NK-92 treated with Interleukin-12 subunit alpha and Interleukin-12 subunit beta, amount 100 ng/mL, for 24 hours (cell line): ENCODE results near the gene SIN3A.
"Not testable (repeated sequence)": the region's sequence is repeated elsewhere in the genome, so short reads cannot be mapped to it uniquely, and the experiment has no call there.

Experiments
- DNase-seq: peaks from one replicate; lab custom pipeline; 2025; lab: John Stamatoyannopoulos, UW

Gene SIN3A

DNA sequence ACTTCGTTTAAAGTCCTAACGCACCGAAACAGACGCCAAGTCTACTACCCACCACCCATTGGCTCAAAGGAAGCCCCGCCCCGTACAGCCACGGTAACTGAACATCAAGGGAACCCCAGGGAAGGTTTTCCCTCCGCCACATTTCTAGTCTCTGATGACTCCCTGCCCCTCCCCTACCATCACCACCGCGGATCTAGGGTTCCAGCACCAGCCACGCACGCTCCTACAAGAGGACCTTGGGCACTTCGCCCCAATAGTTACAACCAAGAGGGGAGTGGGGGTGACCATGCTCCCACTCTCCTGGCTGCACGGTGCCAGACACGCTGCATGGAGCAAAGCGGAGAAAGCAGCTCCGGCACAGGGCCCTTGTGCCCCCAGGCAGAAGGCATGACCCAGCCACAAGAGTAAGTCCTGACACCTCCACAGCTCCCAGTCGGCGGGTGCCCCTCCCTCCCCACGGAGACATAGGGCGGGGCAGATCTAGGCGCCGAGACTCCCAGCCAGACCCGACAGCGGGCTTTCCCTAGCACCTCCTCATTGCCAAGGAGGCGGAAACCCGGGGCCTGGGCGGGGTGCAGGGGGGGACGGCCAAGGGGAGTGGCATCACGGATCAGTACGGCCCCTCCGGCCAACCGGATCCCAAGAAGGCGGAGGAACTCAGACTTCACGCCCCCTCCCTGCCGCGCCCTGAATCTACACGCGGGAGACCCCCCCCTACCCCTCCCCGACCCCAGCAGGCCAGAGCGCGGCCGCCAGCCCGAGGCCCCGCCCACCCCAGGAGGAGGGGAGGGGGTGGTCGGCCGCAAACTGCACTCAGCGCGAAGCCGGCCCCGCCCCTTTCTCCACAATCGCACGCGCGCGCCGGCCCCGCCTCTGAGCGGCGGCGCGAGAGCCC lies 936 bp downstream of the SIN3A start:
- peak; percentile 99 for DNase-seq

DNA sequence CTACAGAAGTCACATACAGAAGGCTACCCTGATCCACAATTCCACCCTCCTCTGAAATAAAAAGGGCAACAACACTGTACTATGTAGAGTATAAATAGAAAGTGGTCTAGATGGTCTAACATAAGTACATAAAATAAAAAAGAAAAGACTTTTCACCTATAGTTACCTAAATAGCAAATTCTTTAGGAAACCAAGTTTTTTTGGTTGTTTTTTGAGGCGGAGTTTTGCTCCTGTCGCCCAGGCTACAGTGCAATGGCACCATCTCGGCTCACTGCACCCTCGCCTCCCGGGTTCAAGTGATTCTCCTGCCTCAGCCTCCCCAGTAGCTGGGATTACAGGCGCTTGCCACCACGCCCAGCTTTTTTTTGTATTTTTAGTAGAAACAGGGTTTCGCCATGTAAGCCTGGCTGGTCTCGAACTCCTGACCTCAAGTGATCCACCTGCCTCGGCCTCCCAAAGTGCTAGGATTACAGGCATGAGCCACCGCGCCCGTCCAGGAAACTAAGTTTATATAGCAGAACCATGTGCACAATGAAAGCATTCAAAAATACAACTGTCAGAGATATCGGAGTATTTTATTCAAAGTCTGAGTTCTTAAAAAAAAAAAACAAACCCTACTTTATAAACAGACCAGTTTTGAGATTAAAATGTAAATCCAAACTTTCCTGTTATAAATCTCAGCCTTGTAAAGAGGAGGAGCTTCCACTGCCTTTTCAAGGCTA lies 1.7 kb downstream of the SIN3A start:
- no peak for DNase-seq

DNA sequence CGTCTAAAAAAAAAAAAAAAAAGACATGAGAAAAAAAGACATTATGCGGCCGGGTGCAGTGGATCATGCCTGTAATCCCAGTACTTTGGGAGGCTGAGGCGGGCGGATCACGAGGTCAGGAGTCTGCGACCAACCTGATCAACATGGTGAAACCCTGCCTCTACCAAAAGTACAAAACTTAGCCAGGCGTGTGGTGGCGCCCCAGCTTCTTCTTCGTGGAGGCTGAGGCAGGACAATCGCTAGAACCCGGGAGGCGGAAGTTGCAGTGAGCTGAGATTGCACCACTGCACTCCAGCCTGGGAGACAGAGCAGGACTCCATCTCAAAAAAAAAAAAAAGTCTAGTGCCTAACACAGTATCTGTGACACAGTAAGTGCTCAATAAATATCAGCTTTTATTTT lies 3.3 kb downstream of the SIN3A start:
- DNase-seq = not testable (repeated sequence)

DNA sequence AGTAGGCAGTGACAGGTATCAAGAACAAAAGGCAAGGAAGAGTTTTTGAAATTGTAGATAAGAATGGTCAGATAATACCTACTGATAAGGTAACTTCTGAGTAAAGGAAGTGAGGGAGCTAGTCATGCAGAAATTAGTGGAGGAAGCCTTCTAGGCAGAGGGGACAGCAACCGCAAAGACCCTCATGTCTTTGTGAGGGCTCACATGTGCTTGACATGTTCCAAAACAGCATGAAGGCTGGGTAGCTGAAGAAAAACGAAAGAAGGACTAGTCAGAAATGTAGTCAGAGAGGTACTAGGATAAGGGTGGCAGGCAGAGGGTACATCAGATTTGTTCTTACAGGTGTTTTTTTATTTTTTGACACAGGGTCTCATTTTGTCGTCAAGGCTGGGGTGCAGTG lies 5.3 kb downstream of the SIN3A start:
- no peak for DNase-seq

DNA sequence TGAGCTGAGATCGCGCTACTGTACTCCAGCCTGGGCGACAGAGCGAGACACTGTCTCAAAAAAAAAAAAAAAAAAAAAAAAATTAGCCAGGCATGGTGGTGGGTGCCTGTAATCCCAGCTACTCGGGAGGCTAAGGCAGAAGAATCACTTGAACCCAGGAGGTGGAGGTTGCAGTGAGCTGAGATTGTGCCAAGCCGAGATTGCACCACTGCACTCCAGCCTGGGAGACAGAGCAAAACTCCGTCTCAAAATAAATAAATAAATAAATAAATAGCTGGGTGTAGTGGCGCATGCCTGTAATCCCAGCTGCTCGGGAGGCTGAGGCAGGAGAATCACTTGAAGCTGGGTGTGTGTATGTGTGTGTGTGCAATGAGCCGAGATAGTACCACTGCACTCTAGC lies 6.2 kb downstream of the SIN3A start:
- not testable (repeated sequence) for DNase-seq

DNA sequence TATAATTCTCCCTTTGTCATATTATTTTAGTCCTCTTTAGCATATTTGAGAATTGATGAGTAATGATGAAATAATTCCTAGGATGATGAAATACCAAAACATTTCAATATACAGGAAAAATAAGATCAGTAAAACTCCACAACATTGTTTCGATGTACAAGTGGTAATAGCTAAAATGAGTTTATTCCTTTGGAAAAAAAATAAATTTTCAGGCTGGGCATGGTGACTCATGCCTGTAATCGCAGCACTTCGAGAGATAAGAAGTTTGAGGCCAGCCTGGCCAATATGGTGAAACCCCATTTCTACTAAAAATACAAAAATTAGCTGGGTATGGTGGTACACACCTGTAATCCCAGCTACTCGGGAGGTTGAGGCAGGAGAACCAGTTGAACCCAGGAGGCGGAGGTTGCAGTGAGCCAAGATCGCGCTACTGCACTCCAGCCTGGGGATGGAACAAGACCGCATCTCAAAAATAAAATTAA lies 7.5 kb downstream of the SIN3A start:
- DNase-seq = not testable (repeated sequence)

DNA sequence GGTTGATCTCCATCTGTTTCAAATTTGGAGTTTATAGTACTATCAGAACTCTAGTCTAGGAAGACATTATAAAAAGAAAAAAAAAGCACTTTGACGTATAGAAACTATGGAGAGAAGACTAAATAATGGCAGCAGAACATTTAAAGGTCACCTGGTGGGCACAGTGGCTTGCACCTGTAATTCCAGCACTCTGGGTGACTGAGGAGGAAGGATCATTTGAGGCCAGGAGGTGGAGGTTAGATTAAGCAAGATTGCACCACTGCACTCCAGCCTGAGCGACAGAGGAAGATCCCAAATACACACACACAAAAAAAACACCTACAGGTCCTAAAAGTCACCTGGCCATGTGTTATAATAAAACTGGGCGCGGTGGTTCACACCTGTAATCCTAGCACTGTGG lies 13.8 kb downstream of the SIN3A start:
- no peak for DNase-seq

DNA sequence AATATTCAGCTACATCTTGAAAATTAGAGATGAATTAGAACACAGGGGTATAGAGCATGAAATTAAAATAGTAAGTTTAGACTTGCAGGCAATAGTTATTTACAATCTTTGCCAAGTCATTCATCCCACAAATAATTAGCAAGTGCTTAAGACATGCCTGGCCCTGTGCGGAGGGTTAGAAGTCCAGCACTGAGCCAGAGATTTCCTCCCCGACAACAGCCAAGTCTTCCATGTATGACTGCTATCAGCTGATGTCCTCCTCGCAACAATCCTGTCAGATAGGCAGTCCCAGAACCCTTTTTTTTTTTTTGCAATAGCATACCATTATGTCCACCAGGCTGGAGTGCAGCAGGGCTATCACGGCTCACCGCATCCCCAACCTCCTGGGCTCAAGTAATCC lies 14.6 kb downstream of the SIN3A start:
- no peak for DNase-seq

DNA sequence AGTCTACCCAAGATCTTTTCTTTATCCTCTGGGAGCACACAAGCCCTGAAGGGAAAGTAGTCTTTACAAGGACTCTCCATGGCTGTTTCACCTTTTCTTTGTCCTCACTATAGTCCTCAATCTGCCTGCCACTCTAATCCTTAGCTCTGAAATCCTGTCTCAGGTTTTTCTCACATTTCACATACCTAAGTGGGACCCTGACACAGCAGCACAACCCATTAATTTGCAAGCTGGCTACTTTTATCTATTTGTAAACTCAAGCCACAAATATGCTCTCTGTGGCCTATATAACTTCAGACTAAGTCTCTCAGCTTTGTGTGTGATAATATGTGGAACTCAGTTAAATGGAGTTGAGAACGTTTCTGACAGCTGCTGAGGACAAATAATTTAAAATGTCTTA lies 19.8 kb downstream of the SIN3A start:
- no peak for DNase-seq

DNA sequence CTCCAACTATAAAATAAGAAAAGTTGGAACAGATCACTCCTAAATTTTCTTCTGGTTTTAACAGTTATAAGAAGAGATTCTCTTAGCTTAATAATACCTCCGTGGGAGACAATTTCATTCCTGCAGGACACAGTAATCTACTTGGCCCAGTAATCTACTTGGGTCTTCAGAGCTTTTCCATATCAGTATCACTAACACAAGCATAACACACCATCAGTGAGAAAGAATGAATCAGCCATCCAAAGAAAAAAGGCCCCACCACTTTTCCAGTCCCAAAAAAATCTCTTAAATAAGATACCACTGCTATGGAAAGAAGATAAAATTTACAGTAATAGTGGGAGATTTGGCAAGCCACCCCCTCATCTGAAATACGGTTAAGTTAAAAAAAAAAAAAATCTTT lies 20.2 kb downstream of the SIN3A start:
- no peak for DNase-seq

DNA sequence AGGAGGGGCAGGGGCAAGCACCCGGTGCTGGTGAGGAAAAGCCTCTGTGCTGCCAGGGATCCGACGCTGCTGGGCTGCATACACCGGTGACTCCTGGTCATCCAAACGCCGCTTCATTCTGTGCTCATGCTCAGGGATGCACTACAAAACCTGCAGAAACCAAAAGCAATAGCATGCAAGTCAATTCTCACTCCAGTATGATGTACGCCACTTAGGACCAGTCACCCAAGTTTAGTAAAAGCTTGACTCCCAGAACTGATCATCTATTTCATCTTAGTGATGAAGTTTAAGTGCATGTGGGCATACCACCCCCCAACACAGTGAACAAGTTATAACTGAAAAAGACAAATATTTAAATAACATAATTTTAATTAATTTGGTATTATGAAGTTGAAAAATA lies 21.2 kb downstream of the SIN3A start:
- no peak for DNase-seq

DNA sequence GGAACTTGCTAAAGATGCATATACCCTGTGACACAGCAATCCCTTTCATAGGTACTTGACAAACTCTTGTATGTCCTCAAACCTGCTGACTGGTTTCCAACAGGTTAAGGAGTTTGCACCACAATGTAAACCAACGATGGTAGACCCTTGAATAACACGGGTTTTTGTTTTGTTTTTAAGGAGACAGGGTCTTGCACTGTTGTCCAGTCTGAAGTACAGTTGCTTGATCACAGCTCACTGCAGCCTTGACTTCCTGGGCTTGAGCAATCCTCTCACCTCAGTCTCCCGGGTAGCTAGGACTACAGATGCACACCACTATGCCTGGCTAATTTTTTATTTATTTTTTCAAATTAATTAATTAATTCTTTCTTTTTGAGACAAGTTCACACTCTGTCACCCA lies 23.3 kb downstream of the SIN3A start:
- no peak for DNase-seq

DNA sequence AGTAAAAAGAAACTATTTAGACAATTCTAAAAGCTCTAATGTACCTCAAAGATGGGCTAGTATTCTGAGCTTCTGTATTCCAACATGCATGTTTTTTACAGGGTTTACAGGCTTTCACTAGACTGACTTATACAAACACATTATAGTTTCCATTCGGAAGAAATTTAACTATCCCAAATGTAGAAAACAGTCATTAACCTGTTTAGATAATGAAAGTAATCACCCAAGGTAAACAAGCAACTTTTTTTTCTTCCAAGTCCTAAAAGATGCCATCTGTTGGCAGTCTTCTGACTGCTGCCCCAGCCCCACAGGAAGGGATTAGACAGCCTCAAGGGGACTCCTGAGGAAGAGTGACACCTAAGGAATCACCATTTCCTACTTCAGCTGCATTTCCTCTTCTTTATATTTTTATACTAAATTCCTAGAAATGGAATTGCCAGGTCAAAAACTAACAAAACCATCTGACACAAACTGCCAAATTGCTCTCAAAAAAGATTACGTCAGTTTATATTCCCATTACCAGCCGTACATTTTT lies 25.5 kb downstream of the SIN3A start:
- DNase-seq = no peak

DNA sequence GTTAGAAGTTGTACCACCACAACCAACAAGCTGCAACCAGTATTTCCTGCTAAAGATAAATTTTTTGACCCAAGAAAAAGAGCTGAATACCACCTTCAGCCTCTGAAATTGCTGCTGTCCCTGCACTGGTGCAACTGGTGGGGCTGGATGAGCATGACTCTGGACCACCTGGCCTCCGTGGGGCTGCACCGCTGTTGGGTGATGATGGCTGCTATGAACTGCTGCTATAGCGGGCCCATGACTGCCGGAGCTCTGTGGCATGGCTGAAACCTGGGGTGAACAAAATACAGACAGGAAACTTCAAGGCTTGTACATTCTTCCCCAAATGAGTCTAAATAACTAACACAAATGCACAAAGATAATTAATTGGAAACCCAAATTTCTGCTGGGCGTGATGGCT lies 28.9 kb downstream of the SIN3A start:
- no peak for DNase-seq

DNA sequence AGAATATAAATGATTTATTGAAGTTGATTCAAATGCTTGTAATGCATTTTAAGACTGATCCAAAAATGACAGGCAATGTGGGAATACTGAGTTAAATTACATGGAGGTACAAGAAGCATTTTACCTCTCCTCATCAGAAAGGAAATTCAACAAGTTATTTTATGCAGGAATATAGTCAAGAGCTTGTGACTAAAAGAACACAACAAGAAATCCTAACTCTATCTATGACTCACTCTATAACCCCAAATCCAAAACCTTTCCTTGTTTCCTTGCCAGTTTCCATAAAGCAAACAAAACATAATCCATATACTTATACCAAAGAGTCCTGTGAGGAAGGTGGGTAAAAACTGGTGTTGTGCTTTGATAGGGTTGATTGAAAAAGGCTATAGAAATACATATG lies 30.8 kb downstream of the SIN3A start:
- no peak for DNase-seq

DNA sequence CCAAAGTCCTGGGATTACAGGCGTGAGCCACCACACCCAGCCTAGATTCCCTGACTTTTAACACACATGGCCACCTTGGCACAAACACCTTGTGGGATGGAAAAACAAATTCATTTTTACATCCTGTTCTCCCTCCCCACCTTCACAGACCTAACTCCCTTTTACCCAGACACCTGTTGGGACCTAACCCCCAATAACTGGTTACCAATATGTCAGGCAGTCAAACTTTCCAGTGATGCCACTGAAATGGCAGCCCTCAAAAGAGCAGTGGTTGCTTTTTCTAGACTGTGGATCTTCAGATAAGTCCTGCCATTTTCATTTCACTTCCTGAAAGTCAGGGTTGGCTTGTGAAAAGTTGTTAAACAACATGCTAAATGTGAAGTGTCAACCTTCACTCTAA lies 34.9 kb downstream of the SIN3A start:
- DNase-seq = no peak

DNA sequence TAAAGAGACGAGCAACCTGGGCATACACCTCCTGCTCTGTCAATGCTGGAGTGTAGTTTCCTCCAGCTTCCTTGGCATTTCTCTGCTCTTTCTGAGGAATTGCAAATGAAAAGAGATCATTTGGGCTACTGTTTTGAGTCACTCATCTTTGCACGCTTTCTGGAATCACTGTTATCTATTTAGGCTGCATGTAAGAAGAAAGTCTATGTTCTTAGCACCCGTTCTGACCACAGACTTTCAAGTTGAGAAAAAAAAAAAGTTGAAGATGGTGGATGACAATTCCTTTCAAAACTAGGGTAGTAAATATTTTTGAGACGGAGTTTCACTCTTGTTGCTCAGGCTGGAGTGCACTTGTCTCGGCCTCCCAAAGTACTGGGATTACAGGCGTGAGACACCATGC lies 41.3 kb downstream of the SIN3A start:
- no peak for DNase-seq

DNA sequence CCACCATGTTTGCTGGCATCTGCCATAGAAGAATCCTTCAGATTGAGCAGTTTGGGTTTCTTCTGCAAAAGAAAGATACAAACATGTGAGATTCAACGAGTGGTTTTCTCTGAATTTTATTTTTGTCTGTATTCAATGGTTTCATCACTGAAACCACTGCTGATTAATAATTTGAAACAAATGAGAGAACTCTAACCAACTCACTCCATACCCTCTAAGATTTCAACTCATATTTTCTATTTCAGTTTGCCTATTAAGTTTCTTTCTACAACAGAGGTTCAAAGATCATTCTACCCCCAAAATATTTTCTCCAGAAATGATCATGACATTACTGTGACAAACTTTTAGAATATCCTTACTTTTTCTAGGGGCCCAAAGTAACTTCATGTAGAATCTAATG lies 44.4 kb downstream of the SIN3A start:
- DNase-seq = no peak

DNA sequence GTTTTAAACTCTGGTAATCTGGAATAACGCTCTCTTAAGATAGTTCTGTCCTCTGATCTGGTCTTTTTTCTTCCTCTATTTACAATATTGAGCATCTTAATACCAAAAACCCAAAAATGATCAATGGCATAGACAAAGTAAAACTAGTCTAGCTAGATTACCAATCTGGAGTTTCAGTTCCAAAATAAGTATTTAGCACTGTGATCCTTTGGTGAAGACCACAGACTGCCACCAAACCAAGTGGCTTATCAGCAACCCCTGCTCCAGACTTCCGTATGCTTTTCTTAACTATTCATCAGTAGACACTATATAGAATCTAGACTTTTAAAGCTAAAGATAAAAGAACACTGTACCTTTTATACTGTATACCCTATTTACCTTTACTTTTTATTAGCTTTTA lies 47.6 kb downstream of the SIN3A start:
- DNase-seq = no peak

DNA sequence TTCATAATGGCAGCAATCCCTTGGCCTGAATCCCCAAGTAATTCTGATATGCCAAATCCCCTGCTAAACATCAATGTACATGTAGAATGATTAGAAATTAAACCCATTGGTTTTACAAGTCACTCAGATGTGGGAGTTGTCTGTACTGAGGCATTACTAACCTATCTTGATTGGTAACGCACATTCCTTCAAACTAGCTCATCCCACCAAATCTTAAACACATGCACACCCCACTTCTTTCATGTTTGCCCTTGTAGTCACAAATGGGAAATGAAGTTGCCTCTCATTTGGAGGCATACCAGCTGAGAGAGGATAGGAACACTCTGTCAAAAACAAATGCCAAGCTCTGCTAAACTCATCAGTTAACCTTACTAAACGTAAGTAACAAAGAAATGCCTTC lies 54.0 kb downstream of the SIN3A start:
- DNase-seq = no peak

DNA sequence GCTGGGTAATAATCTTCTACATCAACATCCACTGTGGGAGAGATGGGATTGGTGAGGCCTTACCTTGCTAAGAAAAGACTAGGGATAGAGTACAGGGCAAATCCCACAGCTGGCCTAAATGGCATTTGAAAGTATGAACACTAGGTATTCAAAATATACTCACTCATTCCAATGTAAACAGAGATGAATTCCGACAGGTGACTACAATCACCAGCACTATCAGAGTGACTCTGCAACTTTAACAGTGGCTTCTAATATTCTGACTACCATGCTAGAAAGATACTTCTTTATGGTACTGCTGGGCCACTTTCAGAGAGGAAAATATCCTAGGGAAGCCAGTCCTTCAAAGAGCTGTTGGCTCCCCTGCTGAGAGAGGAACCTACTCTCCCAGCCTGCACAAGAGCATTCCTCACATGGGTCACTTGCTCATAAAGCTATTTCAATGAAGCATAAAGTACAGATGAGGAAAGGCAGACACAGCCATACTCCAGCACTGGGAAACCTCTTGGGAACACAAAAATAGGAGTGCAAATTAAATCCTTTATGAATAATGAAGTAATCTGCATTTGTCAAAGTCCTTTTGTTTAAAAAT lies 61.6 kb downstream of the SIN3A start:
- DNase-seq = no peak

DNA sequence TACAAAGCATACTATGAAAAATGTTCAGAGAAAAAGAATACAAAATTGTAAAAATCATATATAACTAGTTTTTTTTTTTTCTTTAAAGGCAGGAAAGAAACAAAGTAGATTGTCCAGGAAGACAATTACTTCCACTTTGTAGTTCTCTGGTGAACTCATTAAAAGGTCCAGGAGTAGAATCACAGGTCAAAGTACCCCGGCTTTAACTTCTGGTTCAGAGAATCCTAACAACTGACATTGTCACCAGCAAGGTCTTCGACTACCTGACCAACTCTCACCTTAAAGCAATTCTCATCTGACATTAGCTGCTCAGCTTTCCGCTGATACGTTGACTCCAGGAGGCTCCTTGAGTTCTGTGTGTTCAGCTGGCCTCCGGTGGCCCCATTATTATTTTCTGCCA lies 67.5 kb downstream of the SIN3A start:
- not testable (repeated sequence) for DNase-seq

DNA sequence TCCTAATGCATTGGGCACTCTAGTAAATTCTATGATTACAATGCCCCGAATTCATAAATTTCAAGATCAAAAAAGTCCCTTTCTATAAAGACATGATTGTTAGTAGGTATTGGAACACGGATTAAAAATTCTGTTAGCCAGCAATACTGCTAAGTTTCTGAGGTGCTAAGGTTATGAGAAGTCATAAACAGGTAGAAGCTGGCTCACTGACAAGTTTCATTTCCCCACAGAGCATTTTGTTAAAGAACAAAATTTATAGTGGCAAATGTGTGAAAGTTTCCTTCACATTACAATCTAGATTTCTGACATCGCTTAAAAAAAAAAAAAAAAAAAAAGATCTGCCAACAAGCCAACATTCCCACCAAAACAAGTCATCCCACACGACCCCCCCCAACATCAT lies 70.7 kb downstream of the SIN3A start:
- DNase-seq = no peak
